B cell (primary cell): Measurements from ENCODE around the gene SLC44A2. TPM values are rescaled to one million over a fixed set of nuclear protein-coding genes. Genes with fewer than 3 reads are reported as not detected.

Source experiments
- ATAC-seq: fragments of 200-7000 bp; cut with Tn5 transposase; one replicate; pipeline ENCODE4 v1.10.0; 2021; ENCODE audit warnings: low read depth, mild to moderate bottlenecking, moderate number of reproducible peaks, moderate library complexity
- CTCF ChIA-PET: fragments of 350-600 bp; sonication (Branson Sonifier 250); formaldehyde crosslinking; loops from one replicate; lab custom pipeline; 2021; ENCODE audit warnings: antibody characterized with exemption, inconsistent platforms; lab: Charles Lee
- POLR2A ChIA-PET: fragments of 350-600 bp; sonication (Branson Sonifier 250); formaldehyde crosslinking; loops from one replicate; lab custom pipeline; 2021; ENCODE audit warnings: antibody characterized with exemption; lab: Charles Lee
- DNase-seq: peaks from one replicate; pipeline ENCODE4 v3.0.0; 2013
- H2AFZ ChIP-seq: 2 replicates; pipeline ENCODE4 v1.6.1; 2012; ENCODE audit warnings: mild to moderate bottlenecking, low read depth, low read length; ENCODE audit not compliant: insufficient read depth, poor library complexity, severe bottlenecking
- H3K27ac ChIP-seq, 2 donors: 1 replicate in 1 of 2; 2 replicates in 1 of 2; pipeline ENCODE4 v1.5.1; 2012 to 2013; ENCODE audit warnings: low read length in 2 of 2, mild to moderate bottlenecking in 2 of 2, moderate library complexity in 1 of 2
- H3K27me3 ChIP-seq, 4 experiments: fragments of 200-600 bp in 1 of 4; sonication (generic) in 1 of 4; replicated peaks in 1 of 4; 1 replicate in 2 of 4; 2 replicates in 2 of 4; pipeline versions ENCODE4 v1.6.1 to v1.7.0; 2013 to 2016; ENCODE audit warnings: low read length in 3 of 4, mild to moderate bottlenecking in 2 of 4, mixed read lengths in 1 of 4, moderate library complexity in 1 of 4; ENCODE audit not compliant: insufficient read depth in 4 of 4, control insufficient read depth in 3 of 4; ENCODE audit errors: control extremely low read depth in 1 of 4
- H3K36me3 ChIP-seq, 2 experiments: replicated peaks in 1 of 2; 1 replicate in 1 of 2; 2 replicates in 1 of 2; pipeline versions ENCODE4 v1.6.1 to v1.7.1; 2013; ENCODE audit warnings: low read length in 1 of 2; ENCODE audit not compliant: insufficient read depth in 2 of 2, control insufficient read depth in 1 of 2; ENCODE audit errors: control extremely low read depth in 1 of 2, extremely low read depth in 1 of 2
- H3K4me1 ChIP-seq, 2 donors: fragments of 200-600 bp in 1 of 2; sonication (generic) in 1 of 2; 1 replicate in 1 of 2; 2 replicates in 1 of 2; pipeline versions ENCODE4 v1.5.1 to v1.6.1; 2013 to 2017; ENCODE audit warnings: low read length in 2 of 2; ENCODE audit not compliant: control insufficient read depth in 2 of 2, insufficient read depth in 2 of 2
- H3K4me2 ChIP-seq: replicated peaks from 2 replicates; pipeline ENCODE3; 2012; ENCODE audit warnings: mild to moderate bottlenecking, low read depth, low read length; ENCODE audit not compliant: poor library complexity, severe bottlenecking
- H3K4me3 ChIP-seq, 5 experiments: fragments of 200-600 bp in 1 of 5; sonication (generic) in 1 of 5; 1 replicate in 3 of 5; 2 replicates in 2 of 5; pipeline versions ENCODE4 v1.5.1 to v1.7.0; 2011 to 2016; ENCODE audit warnings: low read length in 4 of 5, mild to moderate bottlenecking in 4 of 5, low read depth in 2 of 5, control low read depth in 1 of 5, moderate library complexity in 1 of 5; ENCODE audit not compliant: insufficient read depth in 1 of 5; ENCODE audit errors: control extremely low read depth in 1 of 5, extremely low read depth in 1 of 5
- H3K79me2 ChIP-seq: fragments of 200-600 bp; sonication (generic); one replicate; pipeline ENCODE4 v1.6.0; 2016; ENCODE audit warnings: low read length; ENCODE audit not compliant: control insufficient read depth, insufficient read depth
- H3K9ac ChIP-seq: fragments of 200-600 bp; sonication (generic); 2 replicates; pipeline ENCODE4 v1.6.1; 2017; ENCODE audit warnings: mild to moderate bottlenecking, low read length, moderate library complexity
- H3K9me3 ChIP-seq, 3 donors: one replicate each; pipeline versions ENCODE4 v1.6.1 to v1.7.1; 2013; ENCODE audit warnings: low read length in 2 of 3; ENCODE audit not compliant: control insufficient read depth in 2 of 3, insufficient read depth in 1 of 3; ENCODE audit errors: control extremely low read depth in 1 of 3
- H4K20me1 ChIP-seq: 2 replicates; pipeline ENCODE4 v1.6.0; 2012; ENCODE audit warnings: mild to moderate bottlenecking, low read length; ENCODE audit not compliant: insufficient read depth, control insufficient read depth, poor library complexity, severe bottlenecking
- H3K27ac Mint-ChIP-seq: one replicate; pipeline ENCODE4 v1.8.0; 2021; ENCODE audit warnings: mixed read lengths
- H3K27me3 Mint-ChIP-seq: one replicate; pipeline ENCODE4 v1.8.0; 2021; ENCODE audit warnings: mixed read lengths
- H3K4me1 Mint-ChIP-seq: one replicate; pipeline ENCODE4 v1.8.0; 2021; ENCODE audit warnings: mixed read lengths
- H3K4me3 Mint-ChIP-seq: one replicate; pipeline ENCODE4 v1.8.0; 2021; ENCODE audit warnings: mixed read lengths
- H3K9me3 Mint-ChIP-seq: one replicate; pipeline ENCODE4 v1.8.0; 2022; ENCODE audit warnings: mixed read lengths; ENCODE audit not compliant: insufficient read depth
- CTCF ChIP-seq: fragments of 200-600 bp; IDR thresholded peaks from one replicate; pipeline ENCODE4 v1.8.0; 2022; ENCODE audit warnings: antibody characterized with exemption, mild to moderate bottlenecking
- EZH2 ChIP-seq: IDR thresholded peaks from 2 replicates; pipeline ENCODE4 v1.6.1; 2012; ENCODE audit warnings: borderline replicate concordance, low read depth, mild to moderate bottlenecking, moderate library complexity, low read length; ENCODE audit not compliant: insufficient read depth, poor library complexity, severe bottlenecking
- WGBS: methylation state at CpG from one replicate; pipeline ENCODE4 v1.1.5; 2013; ENCODE audit warnings: missing lambda C conversion rate; ENCODE audit not compliant: insufficient coverage; 5-methylcytosine and 5-hydroxymethylcytosine counted together
- intact Hi-C: fragments of 100-400 bp; cut with micrococcal nuclease; formaldehyde crosslinking; loops from one replicate; pipeline ENCODE4 v1.10.0; 2022
- polyA plus RNA-seq: library from polyadenylated mRNA; depleted of rRNA; stranded (reverse); fragments of >200 nt; gene quantifications from 2 replicates; pipeline ENCODE4 v1.2.3, GENCODE V29; 2012
- total RNA-seq, 2 donors: library from RNA; stranded (reverse); fragments of 120-200 nt in 1 of 2; gene quantifications; 1 replicate in 1 of 2; 2 replicates in 1 of 2; pipeline versions ENCODE4 v1.2.3 to v1.2.4, GENCODE V29; 2013 to 2022

SLC44A2 gene
- total and polyA plus RNA-seq, 2 donors (not counting 1 experiment from before 2014, with no cell fraction given) = 245 to 369 TPM

- Histone ChIP-seq H3K9ac (no peak overlapping the region), H2AFZ (no peak overlapping the region), H3K4me3 (no peak overlapping the region), H3K36me3 (peaks cover 7 to 90% of the 10 kb centered on the region in 2 experiments), H3K4me2 (no peak overlapping the region), H3K79me2 (peaks cover 6% of the 10 kb centered on the region), H3K9me3 (no peaks in the 10 kb centered on the region), H3K27me3 (no peaks in the 10 kb centered on the region), H4K20me1 (peaks cover 70% of the 10 kb centered on the region), H3K4me1 (peaks cover 7 to 27% of the 10 kb centered on the region in 2 donors), H3K27ac (peak overlapping the region in 1 of 2 donors; percentile 52)
- Mint-ChIP-seq H3K4me3 (no peak overlapping the region), H3K9me3 (no peaks in the 10 kb centered on the region), H3K4me1 (peaks cover 43% of the 10 kb centered on the region), H3K27me3 (no peaks in the 10 kb centered on the region), H3K27ac (peak overlapping the region; percentile 84)
- ChIA-PET CTCF (interaction anchor here (0.8 to 9.5 kb wide), 2 partner anchors 39 to 58 kb away, joined by 3 to 464 read pairs; no protein-coding TSS in a partner anchor), POLR2A (interaction anchor here (0.8 to 1.3 kb wide), 2 partner anchors 36 to 59 kb away, joined by 5 to 13 read pairs; no protein-coding TSS in a partner anchor)
- no peak for TF ChIP-seq CTCF
- 84% methylated on average over 4 of the region's 8 CpGs for WGBS
- peak; percentile 72 for ATAC-seq
- intact Hi-C loops = no loop called here
- no peak for DNase-seq
These were observed 14.5 kb downstream of the SLC44A2 start for GRCh38 chr19:10639836-10640235.

- WGBS = 94% methylated on average over 2 of the region's 2 CpGs
- no peak overlapping the region for H3K9ac ChIP-seq
- H2AFZ ChIP-seq = no peak overlapping the region
- H3K79me2 ChIP-seq = peaks cover 1% of the 10 kb centered on the region
- DNase-seq (no peak), ATAC-seq (no peak)
- H3K4me1 Mint-ChIP-seq = peaks cover 39% of the 10 kb centered on the region
- peaks cover 3 to 85% of the 10 kb centered on the region in 2 experiments for H3K36me3 ChIP-seq
- no peak overlapping the region for H3K27ac ChIP-seq
- H3K27ac Mint-ChIP-seq = no peak overlapping the region
- H4K20me1 ChIP-seq = peaks cover 65% of the 10 kb centered on the region
- no peak overlapping the region for H3K4me2 ChIP-seq
- peaks cover 7 to 22% of the 10 kb centered on the region in 2 donors for H3K4me1 ChIP-seq
- H3K4me3 Mint-ChIP-seq = no peak overlapping the region
- ChIA-PET POLR2A (interaction anchor here (0.7 to 1.3 kb wide), 2 partner anchors 37 to 57 kb away, joined by 3 to 5 read pairs; no protein-coding TSS in a partner anchor), CTCF (interaction anchor here (0.6 to 9.5 kb wide), 3 partner anchors 40 to 113 kb away, joined by 3 to 464 read pairs (median 4); no protein-coding TSS in a partner anchor)
- no peaks in the 10 kb centered on the region for H3K9me3 ChIP-seq
- H3K9me3 Mint-ChIP-seq = no peaks in the 10 kb centered on the region
- H3K27me3 Mint-ChIP-seq = no peaks in the 10 kb centered on the region
- no peaks in the 10 kb centered on the region for H3K27me3 ChIP-seq
- TF ChIP-seq CTCF = no peak
- no peak for TF ChIP-seq EZH2
- H3K4me3 ChIP-seq = no peak overlapping the region
- intact Hi-C loops = no loop called here
These were observed 15.0 kb downstream of the SLC44A2 start for GRCh38 chr19:10640361-10640760.
